Endothelial cell (in vitro differentiated cells): ENCODE measurements around the gene ZBED4. TPM values are rescaled to one million over a fixed set of nuclear protein-coding genes. Genes with fewer than 3 reads are reported as not detected.

ENCODE experiments used
- DNase-seq: peaks from one replicate; pipeline ENCODE4 v3.0.0; 2021; ENCODE audit warnings: low spot score
- H3K27ac Mint-ChIP-seq: one replicate; pipeline ENCODE4 v1.8.0; 2021; ENCODE audit warnings: mixed read lengths, inconsistent platforms; ENCODE audit not compliant: unreplicated experiment
- H3K27me3 Mint-ChIP-seq: one replicate; pipeline ENCODE4 v1.8.0; 2021; ENCODE audit warnings: mild to moderate bottlenecking, moderate library complexity, mixed read lengths, inconsistent platforms; ENCODE audit not compliant: unreplicated experiment
- H3K36me3 Mint-ChIP-seq: one replicate; pipeline ENCODE4 v1.8.0; 2021; ENCODE audit warnings: mild to moderate bottlenecking, low read depth, mixed read lengths, inconsistent platforms; ENCODE audit not compliant: unreplicated experiment
- H3K4me1 Mint-ChIP-seq: one replicate; pipeline ENCODE4 v1.8.0; 2021; ENCODE audit warnings: mild to moderate bottlenecking, mixed read lengths, inconsistent platforms; ENCODE audit not compliant: unreplicated experiment
- H3K4me3 Mint-ChIP-seq: one replicate; pipeline ENCODE4 v1.8.0; 2021; ENCODE audit warnings: mild to moderate bottlenecking, mixed read lengths, inconsistent platforms; ENCODE audit not compliant: unreplicated experiment
- H3K9me3 Mint-ChIP-seq: one replicate; pipeline ENCODE4 v1.8.0; 2021; ENCODE audit warnings: mixed read lengths, inconsistent platforms; ENCODE audit not compliant: unreplicated experiment
- total RNA-seq: library from RNA; stranded (reverse); fragmentation: NEBNext Ultra II Directional; extraction: Animal tissue kit (Norgen Biotek cat#: 25700); gene quantifications from one replicate; pipeline ENCODE4 v1.2.1, GENCODE V29; 2021; ENCODE audit not compliant: unreplicated experiment
- TF ChIP-seq, protein P1 (sequence below): fragments of 200-600 bp; sonication (generic); IDR thresholded peaks from one replicate; pipeline ENCODE4 v1.5.0; 2021; ENCODE audit warnings: antibody characterized with exemption; ENCODE audit not compliant: unreplicated experiment

ZBED4 gene
- total RNA-seq, 1 donor from 2014 or later = 22.6 TPM

- Mint-ChIP-seq H3K4me1 (no peaks in the 10 kb centered on the region), H3K27ac (peak overlapping the region; percentile 70), H3K4me3 (peak overlapping the region; percentile 85), H3K27me3 (peaks cover 12% of the 10 kb centered on the region), H3K36me3 (peaks cover 28% of the 10 kb centered on the region), H3K9me3 (no peaks in the 10 kb centered on the region)
- DNase-seq = no peak
- TF ChIP-seq, protein P1, sequence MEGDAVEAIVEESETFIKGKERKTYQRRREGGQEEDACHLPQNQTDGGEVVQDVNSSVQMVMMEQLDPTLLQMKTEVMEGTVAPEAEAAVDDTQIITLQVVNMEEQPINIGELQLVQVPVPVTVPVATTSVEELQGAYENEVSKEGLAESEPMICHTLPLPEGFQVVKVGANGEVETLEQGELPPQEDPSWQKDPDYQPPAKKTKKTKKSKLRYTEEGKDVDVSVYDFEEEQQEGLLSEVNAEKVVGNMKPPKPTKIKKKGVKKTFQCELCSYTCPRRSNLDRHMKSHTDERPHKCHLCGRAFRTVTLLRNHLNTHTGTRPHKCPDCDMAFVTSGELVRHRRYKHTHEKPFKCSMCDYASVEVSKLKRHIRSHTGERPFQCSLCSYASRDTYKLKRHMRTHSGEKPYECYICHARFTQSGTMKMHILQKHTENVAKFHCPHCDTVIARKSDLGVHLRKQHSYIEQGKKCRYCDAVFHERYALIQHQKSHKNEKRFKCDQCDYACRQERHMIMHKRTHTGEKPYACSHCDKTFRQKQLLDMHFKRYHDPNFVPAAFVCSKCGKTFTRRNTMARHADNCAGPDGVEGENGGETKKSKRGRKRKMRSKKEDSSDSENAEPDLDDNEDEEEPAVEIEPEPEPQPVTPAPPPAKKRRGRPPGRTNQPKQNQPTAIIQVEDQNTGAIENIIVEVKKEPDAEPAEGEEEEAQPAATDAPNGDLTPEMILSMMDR = no peak
Observed at GRCh38 chr22:49900441-49901230, 47.0 kb downstream of the ZBED4 start.

DNA sequence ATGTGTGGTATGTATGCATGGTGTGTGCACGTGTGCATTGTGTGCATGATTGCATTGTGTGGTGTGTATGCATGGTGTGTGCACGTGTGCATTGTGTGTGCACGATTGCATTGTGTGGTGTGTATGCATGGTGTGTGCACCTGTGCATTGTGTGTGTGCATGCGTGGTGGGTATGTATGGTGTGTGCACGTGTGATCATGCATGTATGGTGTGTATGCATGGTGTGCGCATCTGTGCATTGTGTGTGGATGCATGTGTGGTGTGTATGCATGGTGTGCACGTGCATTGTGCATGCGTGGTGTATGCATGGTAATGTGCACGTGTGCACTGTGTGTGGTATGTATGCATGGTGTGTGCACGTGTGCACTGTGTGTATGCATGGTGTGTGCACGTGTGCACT is 47.8 kb downstream of the ZBED4 start:
- no peaks in the 10 kb centered on the region for H3K9me3 Mint-ChIP-seq

DNA sequence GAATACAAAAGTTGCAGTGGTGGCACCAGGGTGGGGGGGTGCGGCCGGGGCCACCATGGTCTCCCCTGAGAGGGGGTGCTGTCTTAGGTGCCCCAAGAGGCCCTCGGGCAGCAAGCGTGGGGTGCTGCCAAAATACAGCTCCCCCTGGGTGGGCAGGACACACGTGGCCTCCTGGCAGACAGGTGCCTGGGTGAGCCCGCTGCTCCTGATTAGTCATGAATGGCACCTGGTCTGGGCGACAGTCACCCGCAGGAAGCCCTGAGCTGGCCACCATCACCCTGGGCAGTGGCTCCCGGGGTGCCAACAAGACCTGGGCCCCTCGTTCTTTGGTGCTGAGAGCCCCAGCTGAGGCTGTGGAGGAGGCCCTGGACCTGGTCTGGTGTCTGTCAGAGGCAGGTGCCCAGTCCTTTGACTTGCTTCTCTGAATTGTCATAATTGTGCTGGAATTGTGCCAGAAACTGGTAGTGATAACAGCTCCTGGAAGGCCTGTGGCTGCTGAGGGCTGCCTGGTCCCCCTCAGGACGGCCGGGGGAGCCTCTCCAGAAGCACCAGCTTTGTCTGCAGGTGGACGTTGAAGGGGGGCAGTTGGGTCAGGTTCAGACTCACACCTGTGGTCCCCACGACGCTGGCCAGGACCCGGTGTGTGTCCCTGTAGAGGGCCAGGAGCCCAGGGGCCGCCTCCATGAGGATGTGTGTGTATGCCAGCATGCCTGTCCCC is 49.8 kb downstream of the ZBED4 start:
- Mint-ChIP-seq H3K4me1 (no peaks in the 10 kb centered on the region), H3K36me3 (peaks cover 34% of the 10 kb centered on the region), H3K4me3 (no peak overlapping the region), H3K27me3 (peaks cover 10% of the 10 kb centered on the region), H3K9me3 (no peaks in the 10 kb centered on the region), H3K27ac (no peak overlapping the region)
- no peak for DNase-seq
- TF ChIP-seq, protein P1 = no peak

More for the DNA sequence above, 47.8 kb downstream of the ZBED4 start:
- Mint-ChIP-seq H3K27ac (peak overlapping the region; percentile 82), H3K4me3 (peak overlapping the region; percentile 85), H3K27me3 (peaks cover 12% of the 10 kb centered on the region), H3K36me3 (peaks cover 28% of the 10 kb centered on the region), H3K4me1 (no peaks in the 10 kb centered on the region)
- no peak for DNase-seq
- TF ChIP-seq, protein P1 = no peak

GRCh38 chr22:49904040-49904369 is 50.4 kb downstream of the ZBED4 start:
- peaks cover 10% of the 10 kb centered on the region for H3K27me3 Mint-ChIP-seq

More at GRCh38 chr22:49904040-49904369, 50.4 kb downstream of the ZBED4 start:
- no peaks in the 10 kb centered on the region for H3K4me1 Mint-ChIP-seq
- TF ChIP-seq, protein P1 = no peak
- H3K27ac Mint-ChIP-seq = no peak overlapping the region
- DNase-seq = no peak
- no peaks in the 10 kb centered on the region for H3K9me3 Mint-ChIP-seq
- peaks cover 35% of the 10 kb centered on the region for H3K36me3 Mint-ChIP-seq
- no peak overlapping the region for H3K4me3 Mint-ChIP-seq
